A549 treated with Hydrocortisone at 1 μM for 4 hours (cell line): ENCODE measurements around the gene CLPSL2. TPM values are rescaled to one million over a fixed set of nuclear protein-coding genes. Genes with fewer than 3 reads are reported as not detected.

Source experiments
- total RNA-seq: library from RNA; stranded (reverse); fragments of 200-300 nt; extraction: Qiagen RNA extraction; gene quantifications from 5 replicates; pipeline ENCODE4 v1.2.3, GENCODE V29; 2022

The CLPSL2 gene, protein sequence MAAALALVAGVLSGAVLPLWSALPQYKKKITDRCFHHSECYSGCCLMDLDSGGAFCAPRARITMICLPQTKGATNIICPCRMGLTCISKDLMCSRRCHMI
- 0.60 to 1.6 TPM (median 0.66 TPM) in 5 replicates for total RNA-seq

GRCh38 chr6:35776364-35777215 lies at the start of gene CLPSL2:
TSS of gene CLPSL2 (plus strand) at chr6:35776598. CDS start at chr6:35776619, 21 bp downstream.

DNA sequence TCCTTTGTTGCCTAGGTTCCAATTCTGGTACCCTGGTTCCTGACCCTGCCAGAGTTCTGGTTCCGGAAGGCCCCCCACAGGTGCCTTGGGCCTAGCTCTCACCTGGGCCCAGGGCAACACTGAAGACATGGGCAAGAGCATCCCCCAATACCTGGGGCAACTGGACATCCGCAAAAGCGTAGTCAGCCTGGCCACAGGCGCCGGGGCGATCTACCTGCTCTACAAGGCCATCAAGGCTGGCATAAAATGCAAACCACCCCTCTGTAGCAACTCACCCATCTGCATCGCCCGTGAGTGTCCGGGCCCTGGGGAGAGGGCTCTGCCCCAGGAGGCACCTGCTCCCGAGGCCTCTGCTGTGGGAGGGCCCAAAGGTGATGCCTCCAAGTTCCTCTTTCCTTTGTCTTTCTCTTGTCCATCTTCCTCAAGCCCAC lies 39.4 kb upstream of the CLPSL2 start, which contains the start of gene ARMC12:
TSS of gene ARMC12 (plus strand) at position 51 of the 431 bp plus-strand sequence. CDS start at position 128, 77 bp downstream.

DNA sequence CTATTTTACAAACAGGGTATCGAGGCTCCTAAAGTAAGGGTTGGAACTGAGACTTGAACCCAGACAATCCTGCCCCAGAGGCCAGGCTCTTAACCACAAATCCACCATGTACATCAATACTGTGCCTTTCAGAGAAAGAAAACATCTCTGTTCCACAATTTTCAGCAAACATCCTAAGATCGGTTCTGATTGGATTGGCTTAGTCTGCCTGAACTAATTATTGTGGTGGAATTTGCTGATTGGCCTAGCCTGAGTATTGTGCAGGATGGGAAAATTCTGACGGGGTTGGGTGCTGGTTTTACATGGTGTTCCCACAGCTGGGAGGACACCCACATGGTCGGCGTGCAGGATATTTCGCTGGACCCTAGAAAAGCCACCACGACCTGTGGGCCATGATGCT lies 4.3 kb downstream of the CLPSL2 start, which contains the start of gene CLPSL1:
TSS of gene CLPSL1 (plus strand) at position 301 of the 400 bp plus-strand sequence. CDS start at position 393, 92 bp downstream.

GRCh38 chr6:35804996-35805736 lies 28.8 kb downstream of the CLPSL2 start, which contains the start of gene LHFPL5:
TSS of gene LHFPL5 (plus strand) at chr6:35805352. CDS start at chr6:35805671, 319 bp downstream.

Other genes starting within 250 kb of the CLPSL2 start
- 102 to 165 TPM (median 126 TPM) in 5 replicates for gene FKBP5, start 87.7 kb upstream of the CLPSL2 start, total RNA-seq
- gene ARMC12, start 39.6 kb upstream of the CLPSL2 start, total RNA-seq = 0.52 to 1.0 TPM (median 0.62 TPM) in 5 replicates
- not detected in 5 replicates for gene CLPSL1, start 4.4 kb downstream of the CLPSL2 start, total RNA-seq
- not detected in 5 replicates for gene CLPS, start 20.7 kb downstream of the CLPSL2 start, total RNA-seq
- gene LHFPL5, start 28.8 kb downstream of the CLPSL2 start, total RNA-seq = 0.09 to 0.15 TPM (median 0.12 TPM) in 3 of 5 replicates, not detected in the others
- 24.9 to 54.2 TPM (median 29.4 TPM) in 5 replicates for gene SRPK1, start 144.5 kb downstream of the CLPSL2 start, total RNA-seq
- gene SLC26A8, start 248.0 kb downstream of the CLPSL2 start, total RNA-seq = 0.10 TPM in 1 of 5 replicates, not detected in the others